GM21390 (cell line): ENCODE data around the gene BRINP3.
"Not testable (repeated sequence)": the region's sequence is repeated elsewhere in the genome, so short reads cannot be mapped to it uniquely, and the experiment has no call there.

Source experiments
- ATAC-seq: cut with Tn5 transposase; IDR thresholded peaks from one replicate; pipeline ENCODE4 v1.9.1; 2021; ENCODE audit not compliant: unreplicated experiment

The BRINP3 gene

DNA sequence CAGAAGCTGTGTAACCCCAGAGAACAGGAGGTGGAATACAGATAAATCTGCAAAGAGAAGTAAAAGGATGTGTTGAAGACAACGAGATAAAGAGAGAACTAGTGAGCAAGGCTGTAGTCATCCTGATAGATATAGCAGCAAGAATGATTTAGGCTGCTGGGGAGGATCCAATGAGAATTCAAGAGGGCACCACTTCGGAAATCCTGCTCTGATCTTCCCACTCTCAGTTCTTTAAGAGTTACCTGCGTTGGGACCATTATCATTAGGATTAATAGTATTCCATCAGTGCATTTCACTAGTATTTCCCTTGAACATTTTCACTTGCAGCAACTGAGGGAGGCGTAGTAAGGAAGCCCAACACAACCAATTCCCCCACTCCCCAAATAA lies at the start of gene BRINP3:
Gene BRINP3, minus strand, starts transcription at position 103 of the 387 bp plus-strand sequence.
- ATAC-seq: no peak

DNA sequence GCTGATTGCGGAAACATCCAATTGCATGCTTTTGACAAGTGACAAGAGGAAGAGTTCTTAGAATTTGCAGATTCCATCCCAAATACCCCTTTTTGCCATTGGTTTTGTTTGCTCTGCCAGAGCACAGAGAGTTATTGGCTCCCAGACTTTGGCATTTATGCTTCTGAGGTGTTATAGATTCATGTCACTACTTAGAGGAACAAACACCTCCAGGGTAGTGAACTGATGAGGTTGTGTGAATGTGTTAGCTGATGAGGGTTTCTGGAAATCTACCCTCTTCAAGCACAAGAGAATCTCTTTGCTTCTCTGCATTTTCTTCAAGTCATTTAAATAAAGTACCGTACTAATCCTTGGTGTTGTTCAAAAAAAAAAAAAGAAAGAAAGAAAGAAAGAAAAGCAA lies 33.9 kb upstream of the BRINP3 start:
- no peak for ATAC-seq

DNA sequence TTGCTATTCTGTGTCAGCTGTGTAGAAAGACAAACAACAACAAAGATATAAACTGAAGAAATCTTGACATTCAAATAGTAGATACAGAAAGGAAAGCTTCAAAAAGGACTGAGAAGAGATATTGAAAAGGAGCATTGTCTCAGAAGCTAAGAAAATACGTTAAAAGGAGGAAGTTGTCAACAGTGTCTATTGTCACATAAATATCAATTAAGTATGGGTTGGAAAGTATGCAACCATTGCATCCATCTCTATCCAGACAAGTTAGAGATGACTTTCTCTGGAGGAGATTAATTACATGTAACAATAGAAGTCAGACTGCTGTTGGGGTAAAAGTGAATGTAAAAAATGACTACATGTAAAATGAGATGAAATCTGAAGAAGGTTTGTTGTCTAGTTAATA lies 29.7 kb upstream of the BRINP3 start:
- ATAC-seq: no peak

DNA sequence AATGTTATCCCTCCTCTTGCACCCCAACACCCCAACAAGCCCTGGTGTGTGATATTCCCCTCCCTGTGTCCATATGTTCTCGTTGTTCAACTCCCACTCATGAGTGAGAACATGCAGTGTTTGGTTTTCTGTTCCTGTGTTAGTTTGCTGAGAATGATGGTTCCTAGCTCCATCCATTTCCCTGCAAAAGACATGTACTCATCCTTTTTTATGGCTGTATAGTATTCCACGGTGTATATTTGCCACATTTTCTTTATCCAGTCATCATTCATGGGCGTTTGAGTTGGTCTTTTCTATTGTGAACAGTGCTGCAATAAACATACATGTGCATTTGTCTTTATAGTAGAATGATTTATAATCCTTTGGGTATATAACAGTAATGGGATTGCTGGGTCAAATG lies 26.9 kb upstream of the BRINP3 start:
- ATAC-seq: not testable (repeated sequence)

DNA sequence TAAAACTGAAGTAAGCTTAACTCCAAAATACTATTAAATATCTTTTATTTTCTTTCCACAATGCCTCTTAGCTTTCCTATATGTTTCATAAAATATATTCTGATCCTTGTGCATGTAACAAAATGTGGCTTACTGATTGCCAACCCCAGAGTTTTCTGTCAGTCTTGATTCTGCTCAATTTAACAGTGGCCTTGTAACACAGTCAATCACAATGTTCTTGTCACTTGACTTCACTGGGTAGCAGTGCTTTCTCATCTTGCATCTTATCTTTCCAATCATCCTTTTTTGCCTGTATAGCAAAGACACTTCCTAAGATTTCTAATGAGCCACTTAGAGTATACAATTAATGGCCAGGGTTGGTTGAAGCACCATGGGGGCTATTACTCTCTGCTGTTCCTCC lies 19.9 kb upstream of the BRINP3 start:
- no peak for ATAC-seq

DNA sequence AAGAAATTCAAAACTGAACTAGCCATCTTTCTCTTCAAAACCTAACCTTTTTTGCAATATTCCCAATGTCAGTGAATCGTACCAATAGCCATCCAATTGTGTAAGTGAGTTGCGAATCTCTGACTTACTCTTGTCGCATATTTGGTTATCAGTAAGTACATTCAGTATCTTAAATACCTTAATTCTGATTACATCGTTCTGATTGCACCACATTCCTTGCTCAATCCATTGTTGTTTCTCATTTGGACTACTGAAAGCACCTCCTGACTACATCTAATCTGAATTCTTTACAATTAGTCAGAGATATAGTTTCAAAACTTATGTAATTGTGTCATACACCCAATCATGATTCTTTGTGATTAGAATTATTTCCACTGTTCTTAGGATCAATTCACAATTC lies 16.8 kb upstream of the BRINP3 start:
- ATAC-seq: no peak

DNA sequence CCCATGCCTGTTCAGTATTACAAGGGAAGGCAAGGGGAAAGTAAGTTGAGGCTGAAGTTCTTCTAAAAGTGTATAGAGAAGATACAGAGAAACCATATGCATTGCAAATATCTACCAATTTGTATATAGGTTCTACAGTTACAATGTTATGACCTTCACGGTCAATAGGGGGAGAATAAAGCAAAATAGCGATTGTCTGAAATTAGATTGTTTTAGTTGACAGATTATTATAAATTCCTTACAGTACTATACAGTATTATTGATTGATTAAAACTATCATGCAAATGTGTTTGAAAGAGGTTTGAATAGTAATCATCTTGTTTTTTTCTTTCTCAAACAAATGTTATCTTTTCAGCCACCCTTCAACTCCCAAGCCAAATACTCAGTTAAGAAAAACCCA lies 13.7 kb upstream of the BRINP3 start:
- no peak for ATAC-seq

DNA sequence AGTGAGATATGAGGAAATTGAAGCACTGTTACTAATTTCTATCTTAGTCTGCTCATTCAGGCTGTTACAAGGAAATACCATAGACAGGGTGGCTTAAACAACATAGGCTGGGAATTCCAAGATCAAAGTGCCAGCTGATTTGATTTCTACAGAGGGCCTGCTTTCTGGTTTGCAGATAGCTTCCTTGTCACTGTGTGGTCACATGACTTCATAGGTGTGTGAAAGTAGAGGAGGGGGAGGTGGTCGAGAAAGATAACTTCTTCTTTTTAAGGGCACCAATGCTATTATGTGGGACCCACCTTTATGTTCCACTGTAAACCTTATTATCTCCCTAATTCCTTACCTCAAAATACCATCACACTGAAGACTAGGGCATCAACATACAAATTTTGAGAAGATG lies 6.4 kb upstream of the BRINP3 start:
- ATAC-seq: no peak

DNA sequence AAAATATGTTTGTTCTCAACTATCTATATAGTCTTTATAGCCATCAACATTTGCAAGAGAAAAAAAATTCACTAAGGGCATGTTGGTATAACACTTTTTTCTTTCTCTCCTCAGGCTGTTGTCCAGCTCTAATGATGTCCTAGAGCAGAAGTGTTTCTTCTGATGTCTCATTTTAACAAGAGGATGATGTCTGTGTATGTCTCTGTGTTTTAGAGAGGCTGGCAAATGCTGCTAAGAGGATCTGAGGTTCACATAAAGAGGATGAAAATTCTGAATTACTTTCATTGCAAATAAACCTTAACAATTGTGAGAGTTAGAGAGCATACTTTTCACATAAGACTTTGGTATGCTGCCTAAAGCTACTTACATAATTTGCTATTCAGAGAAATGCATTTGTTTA lies 2.6 kb upstream of the BRINP3 start:
- ATAC-seq: no peak

DNA sequence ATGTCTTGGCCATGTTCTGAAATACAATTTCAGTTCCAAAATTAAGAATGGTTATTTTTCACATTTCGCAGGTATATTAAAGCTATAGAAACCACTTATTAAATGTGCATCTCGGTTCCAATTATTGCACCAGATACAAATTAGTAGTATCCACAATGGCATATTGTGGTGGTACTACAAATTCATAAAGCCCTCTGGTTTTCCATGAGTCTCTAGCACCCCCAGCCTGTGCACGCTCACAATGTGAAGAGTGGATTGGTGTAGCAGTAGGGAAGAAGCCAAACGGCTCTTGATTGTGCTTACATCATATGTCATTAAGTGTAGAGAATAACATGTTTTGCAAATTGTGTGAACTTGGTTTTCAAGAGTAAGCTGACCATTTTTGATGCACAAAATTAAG lies 1.9 kb upstream of the BRINP3 start:
- ATAC-seq: no peak

DNA sequence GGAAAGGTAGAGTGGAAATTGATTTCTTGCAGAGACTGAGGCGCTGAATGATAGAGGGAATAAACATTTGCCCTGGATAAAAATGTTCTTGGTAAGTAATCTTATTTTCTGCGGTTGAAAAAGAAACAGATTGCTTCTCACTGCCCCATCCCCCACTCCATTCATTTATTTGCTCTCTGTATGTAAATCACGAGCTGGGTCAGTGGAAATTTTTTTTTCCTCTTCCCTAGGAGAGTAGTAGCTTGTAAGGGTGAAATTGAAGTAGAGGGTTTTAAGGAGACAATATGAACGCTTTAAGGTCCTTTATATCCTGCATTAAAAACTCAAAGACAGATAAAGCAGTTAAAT lies 1.4 kb upstream of the BRINP3 start:
- ATAC-seq: no peak

DNA sequence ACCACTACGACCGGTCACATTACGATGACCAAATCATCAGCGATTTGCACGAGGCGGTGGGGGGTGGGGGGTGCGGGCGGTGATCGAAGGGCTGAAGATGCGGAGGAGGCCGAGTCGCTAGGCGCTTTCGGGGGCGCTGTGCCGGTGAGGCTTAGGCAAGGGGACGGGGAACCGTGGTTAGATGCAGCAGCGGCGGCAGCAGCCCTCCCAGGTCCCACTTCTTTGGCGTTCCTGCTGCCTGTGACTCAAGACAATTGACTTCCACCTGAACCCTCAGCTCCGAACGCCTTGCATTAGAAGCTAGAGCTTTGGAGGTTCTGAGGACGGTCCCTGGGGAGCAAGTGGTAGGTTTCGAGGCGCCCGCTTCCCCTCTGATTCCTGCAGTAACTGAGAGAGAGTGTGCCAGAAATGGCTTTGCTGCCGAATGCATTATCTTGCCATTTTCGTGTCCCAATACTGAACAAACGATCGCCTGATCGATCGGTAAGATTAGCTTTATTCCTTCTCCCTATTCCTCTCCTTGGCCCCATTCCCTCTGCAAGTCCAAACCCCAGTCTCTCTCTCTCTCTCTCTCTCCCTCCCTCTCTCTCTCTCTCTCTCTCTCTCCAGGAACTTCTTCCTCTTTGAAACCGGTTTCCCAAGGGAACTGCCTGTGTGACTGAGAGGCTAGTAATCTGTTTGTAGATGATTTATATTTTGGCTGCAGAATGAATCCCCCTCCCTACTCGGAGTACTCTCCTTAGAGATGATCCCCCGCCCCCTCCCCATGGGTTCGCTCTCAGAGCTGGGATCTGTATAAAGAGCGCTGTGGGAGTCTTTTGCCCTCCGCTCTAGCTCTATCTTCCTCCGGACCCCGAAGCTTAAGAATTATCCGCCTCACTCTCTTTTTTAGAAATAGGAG lies 735 bp upstream of the BRINP3 start:
- ATAC-seq: no peak

DNA sequence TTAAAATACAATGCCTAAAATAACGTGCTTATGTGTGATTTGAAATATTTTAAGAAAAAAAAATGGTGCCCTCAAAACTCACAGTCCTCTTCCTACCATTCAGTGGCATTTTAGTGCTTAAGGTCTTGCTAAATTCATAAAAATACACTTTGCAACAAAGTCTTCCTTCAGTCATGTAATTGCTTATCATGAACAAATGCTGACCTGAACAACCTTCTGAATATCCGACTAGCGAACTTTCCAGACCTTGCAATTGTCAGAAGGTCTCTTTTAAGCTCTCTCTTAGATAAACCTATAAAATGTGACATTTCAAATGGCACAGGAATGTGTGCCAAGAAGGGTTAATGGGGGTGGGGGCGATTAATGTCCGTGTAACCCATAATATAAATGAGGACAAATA lies 858 bp downstream of the BRINP3 start:
- ATAC-seq: no peak

DNA sequence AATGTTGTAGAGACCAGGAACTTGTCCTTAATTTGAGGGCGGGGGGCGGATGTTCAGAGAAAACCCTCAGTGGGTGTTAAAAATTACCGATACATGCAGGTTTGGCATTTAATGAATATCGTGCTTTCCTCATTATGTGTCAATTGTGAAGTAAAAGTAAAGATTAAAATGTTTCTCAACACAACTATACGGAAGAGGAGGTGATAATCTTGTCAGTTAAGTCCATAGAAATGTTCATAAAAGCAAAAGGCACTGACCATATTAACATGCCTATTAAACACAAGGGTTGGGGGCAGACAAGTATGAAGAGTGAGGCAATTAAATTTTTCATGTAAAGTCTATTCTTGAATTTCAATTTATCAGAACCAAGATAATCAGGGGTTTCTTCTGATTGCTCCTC lies 1.3 kb downstream of the BRINP3 start:
- no peak for ATAC-seq

DNA sequence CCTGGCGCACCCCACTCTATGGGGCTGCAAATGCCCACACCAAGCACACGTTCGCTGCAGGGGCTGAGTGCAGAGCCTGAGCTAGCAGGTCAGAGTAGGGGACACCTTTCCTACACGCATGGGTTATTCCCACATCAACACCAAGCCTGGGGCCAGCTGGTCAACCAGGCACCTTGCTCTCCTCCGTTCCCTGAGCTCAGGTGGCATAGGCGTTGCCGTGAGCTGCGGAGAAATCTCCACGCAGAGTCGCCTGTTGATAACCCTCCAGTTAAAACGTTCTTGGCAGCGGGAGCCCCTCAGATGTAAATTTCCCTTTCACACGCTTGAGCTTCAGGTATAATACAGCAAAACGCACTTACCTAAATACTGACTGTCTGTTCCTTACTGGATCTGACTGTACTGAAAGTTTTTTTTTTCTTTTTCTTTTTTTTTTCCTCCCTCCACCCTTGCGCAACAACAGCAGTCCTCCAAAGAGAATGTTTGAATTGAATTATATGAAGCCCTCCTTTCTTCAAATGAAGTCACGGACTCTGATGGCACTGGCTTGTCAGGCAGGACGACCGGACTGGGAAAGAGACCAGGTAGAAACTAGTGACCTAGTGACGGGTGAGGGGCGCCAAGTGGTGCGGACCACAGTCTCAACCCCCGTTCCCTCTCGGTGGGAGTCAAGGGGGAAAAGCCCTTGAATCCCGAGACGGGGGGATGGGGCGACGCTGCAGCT lies 2.1 kb downstream of the BRINP3 start:
- no peak for ATAC-seq

DNA sequence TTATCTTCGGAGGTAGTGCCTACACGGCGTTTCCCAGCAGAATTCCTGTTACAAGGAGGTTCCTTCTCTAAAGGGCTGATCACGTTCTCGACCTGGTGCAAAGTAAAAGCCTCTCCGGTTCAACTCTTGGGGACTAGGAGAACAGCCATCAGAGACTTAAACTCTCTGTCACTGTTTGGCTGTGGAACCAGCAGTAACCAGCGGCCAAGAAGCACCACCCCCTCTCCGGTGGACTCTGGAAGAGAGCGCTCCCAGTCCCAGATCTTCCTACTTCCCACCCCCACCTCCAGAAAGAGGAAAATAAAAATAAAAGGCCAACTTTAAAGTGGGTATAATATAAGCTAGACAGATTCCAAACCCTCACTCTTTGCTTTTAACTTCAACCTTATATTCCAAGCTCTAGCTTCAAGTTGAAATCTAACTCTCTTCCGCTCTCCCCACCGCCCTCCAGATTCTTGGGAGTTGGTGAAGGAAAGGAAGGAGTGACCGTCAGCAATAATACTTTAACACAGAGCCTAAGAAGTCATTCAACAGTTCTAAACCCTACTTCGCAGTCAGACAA lies 2.9 kb downstream of the BRINP3 start:
- no peak for ATAC-seq

DNA sequence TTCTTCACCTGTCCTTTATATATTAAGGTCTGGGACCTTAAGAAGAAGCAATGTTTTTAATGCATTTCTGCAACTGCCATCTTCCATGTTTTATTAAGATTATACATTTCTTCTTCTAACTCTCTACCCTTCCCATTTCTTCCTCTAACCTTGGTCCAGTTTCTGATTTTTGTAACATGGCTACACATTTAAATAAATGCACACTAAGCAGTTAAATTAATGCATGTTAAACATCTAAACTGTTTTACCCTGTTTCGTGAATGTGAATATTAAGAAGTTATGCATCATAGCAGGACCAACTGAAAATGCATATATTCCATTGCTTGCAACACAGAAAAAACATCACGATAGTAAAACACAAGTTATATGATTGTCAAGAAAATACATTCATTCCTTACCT lies 3.7 kb downstream of the BRINP3 start:
- no peak for ATAC-seq

DNA sequence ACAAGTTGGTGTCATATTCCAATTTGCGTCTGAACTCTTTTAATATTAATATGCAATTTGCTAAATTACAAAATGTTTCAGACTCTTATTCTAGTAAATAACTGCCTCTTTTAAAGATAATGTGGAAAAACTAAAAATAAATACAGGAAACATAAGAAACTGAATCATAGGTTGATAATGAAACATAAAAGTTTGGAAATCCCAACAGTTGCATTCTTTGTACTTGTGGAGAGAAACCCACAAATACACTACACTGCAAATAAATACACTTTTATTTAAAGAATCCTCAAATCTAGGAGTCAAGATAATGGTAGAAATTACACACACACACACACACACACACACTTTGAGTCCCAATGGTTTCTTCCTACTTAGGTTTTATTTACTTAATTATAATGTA lies 5.2 kb downstream of the BRINP3 start:
- no peak for ATAC-seq

DNA sequence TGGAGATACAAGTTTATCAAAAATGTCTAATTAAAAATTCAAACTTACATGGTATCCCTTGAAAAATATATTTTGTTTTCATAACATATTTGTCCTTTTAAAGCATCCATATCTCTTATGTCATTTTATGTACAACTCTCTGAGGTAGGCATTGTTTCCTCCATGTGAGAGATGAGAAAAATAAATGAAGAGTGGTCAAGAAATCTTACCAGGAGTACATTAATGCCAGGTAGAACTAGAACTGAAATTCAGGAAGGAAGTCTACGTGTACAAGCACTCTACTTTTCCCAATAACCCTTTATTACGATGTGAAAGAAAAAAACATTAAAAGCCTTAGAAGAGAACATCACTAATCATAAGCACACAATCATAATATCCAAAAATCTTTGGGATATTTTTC lies 5.6 kb downstream of the BRINP3 start:
- no peak for ATAC-seq

DNA sequence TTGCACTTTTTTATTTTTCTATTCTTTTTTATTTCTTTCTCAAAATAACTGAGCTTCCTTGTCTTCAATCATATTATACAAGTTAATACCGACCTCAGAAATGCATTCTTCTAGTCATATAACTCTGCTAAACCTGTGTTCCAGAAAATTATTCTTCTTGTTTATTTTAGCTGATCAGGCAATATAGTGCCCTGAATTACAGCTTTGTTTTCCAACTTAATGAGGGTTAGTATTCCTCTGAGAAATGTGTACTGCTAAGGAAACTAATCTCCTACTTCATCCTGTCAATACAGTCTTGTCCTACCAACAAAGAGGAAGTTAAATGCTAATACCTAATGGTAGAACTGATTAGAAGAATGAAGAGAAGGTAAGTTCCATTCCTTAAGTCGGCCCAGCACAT lies 13.0 kb downstream of the BRINP3 start:
- no peak for ATAC-seq

DNA sequence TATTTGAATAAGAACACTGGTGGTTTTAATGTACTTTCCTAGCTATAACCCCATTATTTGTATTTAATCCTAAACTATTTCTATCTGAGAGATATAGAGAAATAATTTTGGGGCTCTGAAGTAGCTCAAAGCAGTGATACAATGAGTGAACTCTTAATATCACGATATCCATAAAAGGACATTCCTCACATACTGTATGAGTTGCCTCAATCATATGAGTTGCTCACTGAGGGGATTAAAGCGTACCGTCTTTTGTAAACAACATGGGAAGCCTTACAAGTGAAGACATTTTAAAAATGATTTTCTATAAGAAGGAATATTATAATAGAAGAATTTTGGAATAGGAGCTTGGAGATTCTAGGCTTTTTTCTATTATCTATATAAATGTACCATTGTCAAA lies 21.5 kb downstream of the BRINP3 start:
- ATAC-seq: no peak

DNA sequence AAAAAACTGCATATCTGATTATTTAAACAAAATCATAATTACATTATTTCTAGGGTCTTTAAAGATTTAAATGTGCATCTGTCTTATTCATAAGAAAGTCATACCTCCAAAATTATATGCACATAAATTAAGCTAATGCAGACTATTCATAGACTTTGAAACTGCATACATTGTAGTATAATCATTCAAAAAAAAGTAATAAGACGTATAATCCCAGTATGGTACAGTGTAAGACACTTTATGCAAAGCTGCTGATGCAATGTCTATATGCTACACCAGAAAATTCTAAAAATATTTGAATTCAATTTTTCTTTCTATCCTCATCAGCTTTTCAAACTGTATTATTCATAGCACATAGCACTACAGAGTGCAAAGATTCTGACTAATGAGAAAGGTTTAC lies 22.0 kb downstream of the BRINP3 start:
- no peak for ATAC-seq
